HepG2 (cell line): Measurements from ENCODE around the gene UCKL1. TPM values are rescaled to one million over a fixed set of nuclear protein-coding genes. Genes with fewer than 3 reads are reported as not detected.

ENCODE experiments used
- AHDC1 ChIP-seq: sonication (generic); formaldehyde crosslinking; IDR thresholded peaks from 2 replicates; pipeline ENCODE4 v1.5.1; 2020; ENCODE audit warnings: mild to moderate bottlenecking, missing genetic modification reagents, borderline replicate concordance
- CENPBD1 ChIP-seq: sonication (generic); formaldehyde crosslinking; IDR thresholded peaks from 2 replicates; pipeline ENCODE4 v1.8.0; 2022; ENCODE audit warnings: missing genetic modification reagents, low read depth, mild to moderate bottlenecking, borderline replicate concordance
- CENPX ChIP-seq: sonication (generic); formaldehyde crosslinking; IDR thresholded peaks from 2 replicates; pipeline ENCODE4 v1.9.0; 2021; ENCODE audit warnings: mild to moderate bottlenecking, missing genetic modification reagents, moderate library complexity
- ELF4 ChIP-seq: sonication (generic); formaldehyde crosslinking; IDR thresholded peaks from 2 replicates; pipeline ENCODE4 v1.5.0; 2020; ENCODE audit warnings: missing genetic modification reagents, mild to moderate bottlenecking, moderate library complexity, borderline replicate concordance
- GPN1 ChIP-seq: sonication (generic); formaldehyde crosslinking; IDR thresholded peaks from 2 replicates; pipeline ENCODE4 v1.5.1; 2020; ENCODE audit warnings: missing genetic modification reagents, borderline replicate concordance
- IKZF1 ChIP-seq: fragments of 450-650 bp; IDR thresholded peaks from 2 replicates; pipeline ENCODE4 v1.7.1; 2016
- KDM4B ChIP-seq: sonication (generic); formaldehyde crosslinking; IDR thresholded peaks from 2 replicates; pipeline ENCODE4 v1.4.0; 2020; ENCODE audit warnings: missing genetic modification reagents
- NRL ChIP-seq: sonication (generic); formaldehyde crosslinking; IDR thresholded peaks from 2 replicates; pipeline ENCODE4 v1.5.0; 2020; ENCODE audit warnings: missing genetic modification reagents, mild to moderate bottlenecking, moderate library complexity, borderline replicate concordance
- PRPF4 ChIP-seq: fragments of 200-400 bp; formaldehyde crosslinking; IDR thresholded peaks from 2 replicates; pipeline ENCODE4 v1.6.1; 2016; ENCODE audit warnings: low read length, low read depth; ENCODE audit not compliant: poor library complexity, severe bottlenecking
- PTBP1 ChIP-seq: fragments of 200-400 bp; formaldehyde crosslinking; IDR thresholded peaks from 2 replicates; pipeline ENCODE4 v1.6.1; 2018; ENCODE audit warnings: low read length, low read depth; ENCODE audit not compliant: poor library complexity, severe bottlenecking
- RARA ChIP-seq: IDR thresholded peaks from 2 replicates; pipeline ENCODE4 v1.6.1; 2016; ENCODE audit warnings: missing genetic modification reagents, missing compliant biosample characterization
- SALL2 ChIP-seq: sonication (generic); formaldehyde crosslinking; IDR thresholded peaks from 2 replicates; pipeline ENCODE4 v1.8.1; 2023; ENCODE audit warnings: mild to moderate bottlenecking, missing genetic modification reagents, inconsistent platforms
- ZNF318 ChIP-seq: sonication (generic); formaldehyde crosslinking; IDR thresholded peaks from 2 replicates; pipeline ENCODE4 v1.4.0; 2020; ENCODE audit warnings: mild to moderate bottlenecking, missing genetic modification reagents
- ZNF562 ChIP-seq: sonication (generic); formaldehyde crosslinking; IDR thresholded peaks from 2 replicates; pipeline ENCODE4 v1.8.0; 2022; ENCODE audit warnings: missing genetic modification reagents, borderline replicate concordance
- ZNF749 ChIP-seq: sonication (generic); formaldehyde crosslinking; IDR thresholded peaks from 2 replicates; pipeline ENCODE4 v1.8.0; 2022; ENCODE audit warnings: mild to moderate bottlenecking, missing genetic modification reagents, moderate library complexity, borderline replicate concordance
- polyA plus RNA-seq, 8 experiments: library from polyadenylated mRNA; depleted of rRNA in 3 of 8; stranded (reverse) in 7 of 8; unstranded in 1 of 8; fragments of >200 nt; fragmentation: Illumina TruSeq in 4 of 8; extraction: Trizol in 4 of 8; gene quantifications; 2 replicates each; pipeline versions ENCODE4 v1.2.1 to v1.2.3, GENCODE V29; 2011 to 2016; ENCODE audit warnings: low read depth in 4 of 8, missing spikeins in 1 of 8, mixed read lengths in 1 of 8; ENCODE audit not compliant: insufficient read depth in 1 of 8
- total RNA-seq, 5 experiments: library from RNA; depleted of rRNA; stranded (reverse); fragments of >200 nt; fragmentation: Illumina TruSeq; extraction: Trizol; gene quantifications; 2 replicates each; pipeline ENCODE4 v1.2.3, GENCODE V29; 2016; ENCODE audit warnings: low read depth in 1 of 5

UCKL1 gene
- total and polyA plus RNA-seq, 2 of the 13 experiments (the other 11 are each of a cell fraction or from before 2014, with no cell fraction given) = 50.2 to 126 TPM

- TF ChIP-seq AHDC1 (no peak), IKZF1 (no peak), CENPBD1 (CRISPR knock-in tag) (no peak), PRPF4 (no peak), NRL (peak; percentile 89; the same call in 1 of the 2 replicates), PTBP1 (no peak), CENPX (no peak), KDM4B (no peak), ZNF318 (CRISPR knock-in tag) (peak; percentile 57; the same call in 1 of the 2 replicates), ELF4 (no peak), ZNF749 (CRISPR knock-in tag) (no peak), GPN1 (CRISPR knock-in tag) (no peak), RARA (CRISPR knock-in tag) (no peak), ZNF562 (no peak), SALL2 (CRISPR knock-in tag) (no peak)
These were observed 23.5 kb upstream of the UCKL1 start, which contains the start of gene SAMD10 (continued) for GRCh38 chr20:63979557-63980316.
